Activated naive CD8-positive, alpha-beta T cell (primary cell): ENCODE results near the gene VWA8.
"Not testable (repeated sequence)": the region's sequence is repeated elsewhere in the genome, so short reads cannot be mapped to it uniquely, and the experiment has no call there.

Source experiments
- H3K27ac Mint-ChIP-seq: one replicate; pipeline ENCODE4 v1.8.0; 2021; ENCODE audit warnings: mixed read lengths
- H3K27me3 Mint-ChIP-seq: one replicate; pipeline ENCODE4 v1.8.0; 2021; ENCODE audit warnings: mixed read lengths
- H3K36me3 Mint-ChIP-seq: one replicate; pipeline ENCODE4 v1.8.0; 2021; ENCODE audit warnings: mixed read lengths
- H3K4me1 Mint-ChIP-seq: one replicate; pipeline ENCODE4 v1.8.0; 2021; ENCODE audit warnings: low read depth, mixed read lengths
- H3K4me3 Mint-ChIP-seq: one replicate; pipeline ENCODE4 v1.8.0; 2021; ENCODE audit warnings: mild to moderate bottlenecking, mixed read lengths
- H3K9me3 Mint-ChIP-seq: one replicate; pipeline ENCODE4 v1.8.0; 2021; ENCODE audit warnings: low read depth, mixed read lengths

The VWA8 gene

GRCh38 chr13:41762796-41763195 lies 198.1 kb downstream of the VWA8 start:
- Mint-ChIP-seq H3K27me3 (no peaks in the 10 kb centered on the region), H3K36me3 (peaks cover 26% of the 10 kb centered on the region), H3K4me1 (peaks cover 9% of the 10 kb centered on the region)

DNA sequence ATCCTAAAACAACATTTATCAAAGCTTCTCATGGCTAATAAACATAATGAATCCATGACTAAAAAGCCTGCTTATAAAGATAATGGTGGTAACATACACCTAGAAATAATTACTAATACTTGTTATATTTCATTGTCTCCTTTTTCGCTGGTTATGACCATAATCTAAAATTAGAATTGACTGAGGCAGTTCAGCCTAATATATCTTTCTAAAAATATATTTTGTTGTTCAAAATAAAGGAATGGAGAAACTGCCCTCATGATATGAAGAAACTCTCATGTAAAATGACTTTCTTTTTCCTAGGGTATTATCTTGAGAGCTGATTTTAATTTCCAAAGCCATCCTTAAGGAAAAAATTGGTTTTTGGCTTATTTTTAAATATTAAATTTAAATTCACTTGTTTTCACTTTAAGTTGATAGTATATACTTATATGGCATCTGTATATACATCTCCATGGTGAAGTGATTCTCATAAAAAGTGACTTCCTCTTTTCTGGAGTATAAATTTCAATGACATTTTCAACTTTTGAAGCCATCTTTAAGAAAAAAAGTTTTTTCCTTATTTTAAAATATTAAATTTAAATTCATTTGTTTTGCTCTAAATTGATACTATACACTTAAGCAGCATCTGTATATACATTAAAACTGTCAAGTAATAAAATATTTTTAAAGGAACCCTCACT lies 204.6 kb downstream of the VWA8 start:
- Mint-ChIP-seq H3K36me3 (peaks cover 40% of the 10 kb centered on the region), H3K27me3 (no peaks in the 10 kb centered on the region), H3K4me1 (no peaks in the 10 kb centered on the region), H3K9me3 (peaks cover 7% of the 10 kb centered on the region), H3K4me3 (no peak overlapping the region), H3K27ac (no peak overlapping the region)

More at GRCh38 chr13:41762796-41763195, 198.1 kb downstream of the VWA8 start:
- H3K4me3 Mint-ChIP-seq: no peak overlapping the region
- H3K27ac Mint-ChIP-seq: no peak overlapping the region
- H3K9me3 Mint-ChIP-seq: no peaks in the 10 kb centered on the region

DNA sequence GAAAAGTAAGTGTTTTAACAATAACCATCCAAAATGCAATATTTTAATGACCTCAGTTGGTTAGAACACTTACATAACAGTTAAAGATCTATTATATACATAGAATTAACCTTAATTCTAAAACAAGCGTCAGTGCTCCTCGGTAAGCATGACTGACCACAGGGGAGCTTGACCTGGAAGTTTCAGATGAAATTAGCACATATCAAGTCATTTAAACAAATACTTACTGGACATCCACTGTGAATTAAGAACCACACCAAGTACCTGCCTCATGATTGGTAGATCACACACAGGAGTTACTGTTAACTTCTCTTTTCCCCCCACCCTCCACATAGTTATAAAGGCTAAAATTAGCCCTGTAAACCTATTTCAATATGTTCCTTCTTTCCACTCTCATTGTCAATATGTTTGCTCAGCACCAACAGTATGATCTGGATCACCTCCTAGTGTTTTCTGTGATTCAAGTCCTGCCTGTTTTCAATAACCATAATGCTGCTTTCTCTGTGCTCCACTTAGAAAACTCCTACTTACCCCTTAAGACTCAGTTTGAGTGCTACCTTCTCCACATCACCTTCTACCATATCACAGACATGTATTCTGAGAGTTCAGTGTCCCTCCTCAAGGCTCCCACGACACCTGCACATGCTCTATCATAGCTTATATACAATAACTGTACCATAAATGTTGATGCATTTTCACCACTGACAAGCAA lies 209.0 kb downstream of the VWA8 start:
- Mint-ChIP-seq H3K4me3 (no peak overlapping the region), H3K27ac (no peak overlapping the region), H3K4me1 (no peaks in the 10 kb centered on the region), H3K36me3 (peaks cover 45% of the 10 kb centered on the region), H3K9me3 (peaks cover 7% of the 10 kb centered on the region), H3K27me3 (no peaks in the 10 kb centered on the region)

GRCh38 chr13:41751277-41751676 lies 209.6 kb downstream of the VWA8 start:
- Mint-ChIP-seq H3K9me3 (peaks cover 7% of the 10 kb centered on the region), H3K4me3 (no peak overlapping the region), H3K4me1 (no peaks in the 10 kb centered on the region), H3K27ac (no peak overlapping the region), H3K36me3 (peaks cover 49% of the 10 kb centered on the region), H3K27me3 (no peaks in the 10 kb centered on the region)

DNA sequence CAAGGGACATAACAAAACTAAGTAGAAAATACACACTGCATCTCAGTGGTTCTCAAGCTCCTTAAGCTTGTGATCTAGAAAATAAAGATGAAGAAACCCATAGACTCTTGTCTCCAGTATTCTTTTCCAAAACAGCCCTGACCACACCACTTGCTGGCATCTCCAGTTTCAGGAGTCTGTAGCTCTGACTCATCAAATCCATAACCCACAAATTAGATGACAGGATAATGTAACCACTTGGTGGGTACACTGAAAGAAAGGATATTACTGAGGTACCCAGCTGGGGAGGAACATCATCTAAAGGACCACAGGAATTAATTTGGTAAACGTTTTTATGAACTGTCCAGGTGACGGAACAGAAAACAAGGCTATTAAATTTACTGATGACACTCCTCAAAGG lies 214.7 kb downstream of the VWA8 start:
- Mint-ChIP-seq H3K27ac (no peak overlapping the region), H3K27me3 (no peaks in the 10 kb centered on the region), H3K4me3 (no peak overlapping the region), H3K9me3 (no peaks in the 10 kb centered on the region), H3K36me3 (peaks cover 55% of the 10 kb centered on the region), H3K4me1 (no peaks in the 10 kb centered on the region)

- H3K27ac Mint-ChIP-seq, H3K4me1 Mint-ChIP-seq, H3K9me3 Mint-ChIP-seq, H3K4me3 Mint-ChIP-seq, H3K27me3 Mint-ChIP-seq: not testable (repeated sequence)
- H3K36me3 Mint-ChIP-seq: peaks cover 58% of the 10 kb centered on the region
These were observed 215.4 kb downstream of the VWA8 start for GRCh38 chr13:41745496-41745895.

- Mint-ChIP-seq H3K27me3 (no peaks in the 10 kb centered on the region), H3K4me3 (no peak overlapping the region), H3K4me1 (no peaks in the 10 kb centered on the region), H3K9me3 (no peaks in the 10 kb centered on the region), H3K36me3 (peaks cover 39% of the 10 kb centered on the region), H3K27ac (no peak overlapping the region)
These were observed 217.9 kb downstream of the VWA8 start for GRCh38 chr13:41742917-41743552.

DNA sequence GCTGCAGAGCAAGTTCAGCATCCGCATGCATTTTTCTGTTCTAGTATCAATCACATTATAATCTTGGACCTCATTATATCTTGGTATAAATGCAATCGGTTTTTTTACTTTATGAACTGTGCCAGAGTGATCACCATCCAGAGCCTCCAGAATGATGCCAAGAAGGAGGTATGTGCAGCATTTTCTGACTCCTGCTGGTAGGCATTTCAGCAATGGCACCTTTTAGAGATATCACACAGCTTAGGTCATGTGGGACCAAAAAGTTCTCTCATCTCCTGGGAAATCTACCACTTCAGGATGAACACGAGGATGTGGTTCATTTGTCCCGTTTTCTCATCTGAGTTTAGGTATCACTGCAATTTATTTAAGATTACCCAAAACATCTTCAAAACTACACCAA lies 220.4 kb downstream of the VWA8 start:
- Mint-ChIP-seq H3K36me3 (peaks cover 25% of the 10 kb centered on the region), H3K27me3 (no peaks in the 10 kb centered on the region), H3K9me3 (no peaks in the 10 kb centered on the region), H3K4me3 (no peak overlapping the region), H3K4me1 (no peaks in the 10 kb centered on the region), H3K27ac (no peak overlapping the region)

GRCh38 chr13:41722684-41723535 lies 238.0 kb downstream of the VWA8 start:
- H3K36me3 Mint-ChIP-seq: peaks cover 8% of the 10 kb centered on the region
- no peaks in the 10 kb centered on the region for H3K4me1 Mint-ChIP-seq
- H3K9me3 Mint-ChIP-seq: no peaks in the 10 kb centered on the region
- H3K27ac Mint-ChIP-seq: no peak overlapping the region
- H3K27me3 Mint-ChIP-seq: no peaks in the 10 kb centered on the region
- H3K4me3 Mint-ChIP-seq: no peak overlapping the region

- Mint-ChIP-seq H3K4me1 (no peaks in the 10 kb centered on the region), H3K27ac (no peak overlapping the region), H3K4me3 (no peak overlapping the region), H3K27me3 (no peaks in the 10 kb centered on the region), H3K36me3 (peaks cover 8% of the 10 kb centered on the region), H3K9me3 (no peaks in the 10 kb centered on the region)
These were observed 239.9 kb downstream of the VWA8 start for GRCh38 chr13:41720839-41721561.

- H3K4me3 Mint-ChIP-seq: no peak overlapping the region
- H3K36me3 Mint-ChIP-seq: peaks cover 13% of the 10 kb centered on the region
- H3K27me3 Mint-ChIP-seq: no peaks in the 10 kb centered on the region
- H3K27ac Mint-ChIP-seq: no peak overlapping the region
- no peaks in the 10 kb centered on the region for H3K4me1 Mint-ChIP-seq
- no peaks in the 10 kb centered on the region for H3K9me3 Mint-ChIP-seq
These were observed 244.7 kb downstream of the VWA8 start for GRCh38 chr13:41716236-41716635.

DNA sequence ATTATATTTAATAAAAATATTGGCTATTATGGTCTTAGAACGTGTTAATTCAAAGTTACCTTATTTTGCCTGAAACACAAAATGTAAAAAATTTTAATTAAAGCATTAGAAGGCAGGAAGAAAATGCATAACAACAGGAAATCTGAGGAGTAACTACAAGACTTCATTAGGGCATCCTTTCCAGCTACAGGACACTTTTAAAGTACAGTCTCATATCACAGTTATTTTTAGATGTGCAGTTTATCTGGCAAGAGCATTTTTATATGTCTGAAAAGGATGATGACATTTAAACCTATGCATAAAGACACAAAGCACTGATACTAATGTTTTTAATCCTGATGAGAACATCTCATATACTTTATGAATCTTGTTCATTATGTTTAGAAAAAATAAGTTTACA lies 247.5 kb downstream of the VWA8 start:
- Mint-ChIP-seq H3K4me1 (no peaks in the 10 kb centered on the region), H3K27me3 (no peaks in the 10 kb centered on the region), H3K4me3 (no peak overlapping the region), H3K27ac (no peak overlapping the region), H3K9me3 (no peaks in the 10 kb centered on the region), H3K36me3 (peaks cover 14% of the 10 kb centered on the region)

DNA sequence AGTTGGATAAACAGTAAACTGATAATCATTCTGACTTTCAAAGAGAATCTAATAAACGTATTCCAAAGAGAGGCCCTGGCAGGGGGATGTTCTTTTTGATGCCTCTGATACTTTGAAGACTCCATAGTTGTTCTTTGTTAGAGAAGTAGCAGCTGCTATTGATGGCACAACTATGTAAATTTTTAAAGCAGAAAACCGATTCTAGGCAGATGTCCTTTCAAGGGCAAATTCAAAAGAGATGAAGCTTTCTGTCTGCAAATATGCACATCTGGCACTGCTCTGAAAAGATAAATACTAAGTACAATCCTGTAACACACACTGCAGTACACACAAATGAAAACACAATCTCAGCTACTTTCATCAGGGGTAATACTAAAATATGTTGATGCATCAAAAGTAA lies 250.1 kb downstream of the VWA8 start:
- H3K27me3 Mint-ChIP-seq: no peaks in the 10 kb centered on the region

GRCh38 chr13:41709511-41709910 lies 251.4 kb downstream of the VWA8 start:
- Mint-ChIP-seq H3K4me1 (peaks cover 1% of the 10 kb centered on the region), H3K36me3 (peaks cover 18% of the 10 kb centered on the region), H3K27ac (peak overlapping the region; percentile 0), H3K27me3 (no peaks in the 10 kb centered on the region), H3K4me3 (no peak overlapping the region), H3K9me3 (no peaks in the 10 kb centered on the region)

More for the DNA sequence above, 250.1 kb downstream of the VWA8 start:
- Mint-ChIP-seq H3K4me3 (no peak overlapping the region), H3K36me3 (peaks cover 14% of the 10 kb centered on the region), H3K27ac (no peak overlapping the region), H3K4me1 (peaks cover 1% of the 10 kb centered on the region), H3K9me3 (no peaks in the 10 kb centered on the region)
